Stimulated activated CD4-positive, alpha-beta T cell treated with anti-CD3 and anti-CD28 coated beads, Interleukin-12 subunit alpha, Interleukin-12 subunit beta, amount 100 ng/mL, for 48 hours (primary cell): ENCODE measurements around the gene TMEM61.
A peak's percentile ranks its signal among the peaks of the same experiment; 100 is the strongest.

Experiments
- DNase-seq, 3 donors: peaks; one replicate each; pipeline ENCODE4 v3.0.0-alpha.2; 2020; ENCODE audit warnings: low read depth in 2 of 3, low spot score in 1 of 3

The TMEM61 gene

GRCh38 chr1:54984131-54984842, 3.9 kb downstream of the TMEM61 start:
- DNase-seq: no peak

- no peak for DNase-seq
Measured at GRCh38 chr1:54985556-54985955, 5.1 kb downstream of the TMEM61 start.

- no peak for DNase-seq
Measured at GRCh38 chr1:54986025-54986424, 5.6 kb downstream of the TMEM61 start.

GRCh38 chr1:54986533-54986932, 6.1 kb downstream of the TMEM61 start:
- no peak for DNase-seq

- DNase-seq: no peak
Measured at GRCh38 chr1:54987427-54987826, 7.0 kb downstream of the TMEM61 start.

- no peak for DNase-seq
Measured at GRCh38 chr1:54987919-54988705, 7.7 kb downstream of the TMEM61 start.

GRCh38 chr1:54988975-54989374, 8.5 kb downstream of the TMEM61 start:
- DNase-seq: no peak

- no peak for DNase-seq
Measured at GRCh38 chr1:54989473-54989872, 9.0 kb downstream of the TMEM61 start.

- DNase-seq: no peak
Measured at GRCh38 chr1:54989968-54990810, 9.8 kb downstream of the TMEM61 start.

- no peak for DNase-seq
Measured at GRCh38 chr1:54990916-54991315, 10.5 kb downstream of the TMEM61 start.

- no peak for DNase-seq
Measured at GRCh38 chr1:54991939-54992338, 11.5 kb downstream of the TMEM61 start.

- no peak for DNase-seq
Measured at GRCh38 chr1:54993140-54993539, 12.7 kb downstream of the TMEM61 start.

GRCh38 chr1:54994355-54994990, 14.0 kb downstream of the TMEM61 start:
- DNase-seq: no peak

GRCh38 chr1:54995013-54995760, 14.8 kb downstream of the TMEM61 start:
- no peak for DNase-seq

GRCh38 chr1:54995835-54996234, 15.4 kb downstream of the TMEM61 start:
- peak in 1 of 3 donors; percentile 21 for DNase-seq

GRCh38 chr1:54996359-54996868, 16.0 kb downstream of the TMEM61 start:
- peak; percentile 68 to 81 (median 78) for DNase-seq

- DNase-seq: no peak
Measured at GRCh38 chr1:54996869-54997710, 16.7 kb downstream of the TMEM61 start.

GRCh38 chr1:54997711-54997986, 17.2 kb downstream of the TMEM61 start:
- no peak for DNase-seq

GRCh38 chr1:54998100-54998499, 17.7 kb downstream of the TMEM61 start:
- no peak for DNase-seq

- DNase-seq: no peak
Measured at GRCh38 chr1:54998677-54999076, 18.2 kb downstream of the TMEM61 start, which contains the start of gene BSND. BSND (plus strand) TSS chr1:54998933; CDS start chr1:54999187, 254 bp downstream.
